Stimulated activated naive CD8-positive, alpha-beta T cell treated with anti-CD3 and anti-CD28 coated beads, Interleukin-15, Interleukin-2, amounts not matched to agents 100 U/mL and 50 U/mL, for 24 hours (primary cell): Measurements from ENCODE around the gene MUC7.
"Not testable (repeated sequence)": the region's sequence is repeated elsewhere in the genome, so short reads cannot be mapped to it uniquely, and the experiment has no call there.

ENCODE experiments used
- ATAC-seq: fragments of 150-1000 bp; cut with Tn5 transposase; one replicate; pipeline ENCODE4 v1.10.0; 2021
- DNase-seq: peaks from one replicate; pipeline ENCODE4 v3.0.0; 2021

Gene MUC7

DNA sequence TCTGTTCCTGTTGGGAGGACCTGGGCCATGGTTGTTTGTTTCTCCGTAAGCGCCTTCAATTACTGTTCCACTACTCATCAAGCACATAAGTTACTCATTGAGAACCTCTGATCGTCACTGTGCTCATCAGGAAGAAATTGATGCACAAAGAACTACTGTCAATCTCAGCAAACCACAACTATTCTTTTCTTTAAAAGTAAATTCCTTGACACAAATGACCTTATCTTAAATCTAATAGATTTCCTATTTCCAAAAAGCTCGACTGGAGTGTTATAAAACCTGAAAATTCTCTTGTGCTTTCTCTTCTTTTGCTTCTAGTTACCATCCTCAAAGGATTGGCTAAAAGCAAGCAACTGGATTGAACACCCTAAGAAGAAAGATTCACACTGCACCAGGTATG lies at the start of gene MUC7:
MUC7 (plus strand) TSS at position 301 of the 400 bp plus-strand sequence. CDS start 1,825 bp downstream, outside the sequence.
- ATAC-seq (no peak), DNase-seq (no peak)

DNA sequence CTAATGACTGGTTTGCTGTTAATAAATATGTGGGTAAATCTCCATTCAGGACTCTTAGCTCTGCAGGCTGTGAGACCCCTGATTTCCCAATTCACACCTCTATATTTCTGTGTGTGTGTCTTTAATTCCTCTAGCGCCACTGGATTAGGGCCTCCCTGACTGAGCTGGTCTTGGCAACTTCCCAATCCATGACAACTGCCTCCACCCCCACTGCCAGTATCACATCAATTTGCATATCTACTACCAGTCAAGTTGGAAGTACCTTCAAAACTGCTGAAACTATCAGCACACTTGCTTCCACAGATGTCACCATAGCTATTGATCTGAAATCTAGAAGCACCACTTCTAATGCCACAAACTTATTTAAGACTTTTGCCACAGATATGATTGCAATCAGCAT lies 46.7 kb upstream of the MUC7 start:
- DNase-seq (no peak), ATAC-seq (no peak)

- ATAC-seq: no peak
- DNase-seq: no peak
Observed at GRCh38 chr4:70426789-70427188, 45.2 kb upstream of the MUC7 start.

DNA sequence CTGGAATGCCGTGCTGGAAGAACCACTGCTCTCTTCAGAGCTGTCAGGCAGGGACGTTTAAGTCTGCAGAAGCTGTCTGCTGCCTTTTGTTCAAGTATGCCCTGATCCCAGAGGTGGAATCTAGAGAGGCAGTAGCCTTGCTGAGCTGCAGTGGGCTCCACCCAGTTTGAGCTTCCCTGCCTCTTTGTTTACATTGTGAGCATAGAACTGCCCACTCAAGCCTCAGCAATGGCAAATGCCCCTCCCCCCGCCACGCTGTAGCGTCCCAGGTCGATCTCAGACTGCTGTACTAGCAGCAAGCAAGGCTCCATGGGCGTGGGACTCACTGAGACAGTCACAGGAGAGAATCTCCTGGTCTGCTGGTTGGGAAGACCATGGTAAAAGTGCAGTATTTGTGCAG lies 34.8 kb upstream of the MUC7 start:
- DNase-seq (no peak), ATAC-seq (no peak)

DNA sequence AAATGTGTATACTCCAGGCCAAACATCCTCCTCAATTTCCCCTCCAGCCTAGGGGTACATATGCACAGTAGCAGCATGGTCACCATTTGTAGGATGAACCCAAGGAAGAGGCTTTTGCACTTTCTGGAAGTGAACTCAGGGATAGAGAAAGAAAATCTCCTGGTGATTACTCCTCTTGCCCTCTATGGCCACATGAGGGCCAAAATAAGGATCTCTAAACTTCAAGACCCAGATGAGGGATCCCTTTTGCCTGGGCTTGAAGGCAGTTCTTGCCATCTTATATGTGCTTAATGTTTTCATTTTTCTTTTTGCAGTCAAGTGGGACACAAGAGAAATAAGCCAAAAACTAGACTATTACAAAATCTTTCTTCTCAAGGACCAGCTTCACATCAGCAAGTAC lies 29.5 kb upstream of the MUC7 start:
- ATAC-seq (no peak), DNase-seq (no peak)

DNA sequence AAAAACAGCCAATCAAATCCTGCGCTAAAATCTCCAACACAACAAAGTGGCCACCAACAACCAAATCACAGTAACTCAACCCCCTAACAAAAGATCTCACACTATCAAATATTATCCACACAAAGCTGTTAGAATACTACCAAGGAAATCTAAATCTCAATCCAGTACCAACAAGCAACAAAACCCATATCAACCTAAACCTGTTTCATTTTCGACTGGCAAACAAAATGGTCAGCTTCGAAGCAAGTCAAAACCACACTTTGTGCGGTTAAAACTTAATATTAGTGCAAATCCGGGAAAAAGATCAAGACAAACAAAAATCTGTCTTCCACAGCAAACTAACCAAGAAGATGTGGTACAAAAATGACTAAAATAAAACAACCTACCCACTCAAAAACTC lies 28.7 kb upstream of the MUC7 start:
- ATAC-seq: no peak

DNA sequence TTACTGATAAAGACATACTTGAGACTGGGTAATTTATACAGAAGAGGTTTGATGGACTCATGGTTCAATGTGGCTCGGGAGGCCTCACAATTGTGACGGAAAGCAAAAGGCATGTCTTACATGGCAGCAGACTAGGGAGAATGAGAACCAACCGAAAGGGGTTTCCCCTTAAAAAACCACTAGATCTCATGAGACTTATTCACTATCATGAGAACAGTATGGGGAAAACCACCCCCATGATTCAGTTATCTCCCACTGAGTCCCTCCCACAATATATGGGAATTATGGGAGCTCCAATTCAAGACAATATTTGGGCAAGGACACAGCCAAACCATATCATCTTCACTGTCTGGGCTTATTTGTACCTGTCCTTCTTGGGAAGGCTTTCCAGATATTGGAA lies 22.8 kb upstream of the MUC7 start:
- DNase-seq (no peak), ATAC-seq (no peak)

More for the DNA sequence above, 28.7 kb upstream of the MUC7 start:
- DNase-seq: no peak

DNA sequence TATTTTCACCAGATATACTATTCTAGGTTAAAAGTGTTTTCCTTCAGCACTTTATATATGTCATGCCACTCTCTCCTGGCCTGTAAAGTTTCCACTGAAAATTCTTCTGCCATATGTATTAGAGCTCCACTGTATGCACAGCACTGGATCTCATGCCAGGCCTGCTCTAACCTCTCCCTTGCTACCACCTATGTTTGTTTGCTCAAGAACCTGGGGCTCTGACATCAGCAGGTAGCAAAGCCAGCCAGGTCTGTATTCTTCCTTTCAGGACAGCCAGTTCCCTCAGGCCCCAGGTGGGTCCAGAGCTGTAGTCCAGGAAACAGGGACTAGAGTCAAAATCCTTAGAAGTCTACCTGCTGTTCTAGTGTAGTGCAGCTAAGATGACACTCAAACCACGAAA lies 19.1 kb upstream of the MUC7 start:
- DNase-seq (no peak), ATAC-seq (no peak)

GRCh38 chr4:70463335-70463734 lies 8.7 kb upstream of the MUC7 start:
- DNase-seq (no peak), ATAC-seq (no peak)

- ATAC-seq (no peak), DNase-seq (no peak)
Observed at GRCh38 chr4:70473679-70474078, 1.7 kb downstream of the MUC7 start.

- DNase-seq (no peak), ATAC-seq (no peak)
Observed at GRCh38 chr4:70488748-70489147, 16.8 kb downstream of the MUC7 start.

- no peak for ATAC-seq
Observed at GRCh38 chr4:70496231-70496630, 24.2 kb downstream of the MUC7 start.

GRCh38 chr4:70501838-70502237 lies 29.8 kb downstream of the MUC7 start:
- not testable (repeated sequence) for DNase-seq, ATAC-seq

More at GRCh38 chr4:70496231-70496630, 24.2 kb downstream of the MUC7 start:
- no peak for DNase-seq

- DNase-seq (no peak), ATAC-seq (no peak)
Observed at GRCh38 chr4:70504733-70505132, 32.7 kb downstream of the MUC7 start.

DNA sequence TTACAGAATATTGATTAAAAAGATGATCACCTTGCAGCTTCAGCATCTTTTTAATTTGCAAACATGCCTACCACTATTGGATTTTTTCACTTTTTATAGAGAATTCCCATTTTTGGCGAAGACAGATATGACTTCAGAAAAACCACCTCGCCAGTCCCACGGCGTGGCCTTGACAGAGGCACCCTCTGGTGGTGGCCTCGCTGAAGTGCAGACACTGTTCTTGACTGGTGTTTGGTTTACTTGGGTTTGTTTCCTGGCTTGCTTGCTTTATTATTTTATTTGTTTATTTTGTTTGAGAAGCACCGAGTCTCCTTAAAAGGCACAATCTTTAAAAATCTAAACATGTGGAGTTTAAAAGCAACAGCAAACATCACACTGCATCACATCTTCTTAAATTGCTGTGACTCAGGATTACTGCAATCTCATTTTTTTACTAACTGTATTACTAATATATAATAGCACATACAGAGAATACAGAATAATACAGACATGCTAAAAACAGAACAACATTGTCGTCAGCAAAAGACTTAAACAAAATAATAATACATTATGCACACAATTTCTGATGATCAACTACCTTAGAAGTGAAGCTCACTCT lies 33.3 kb downstream of the MUC7 start:
- peak; percentile 65 for DNase-seq
- peak; percentile 76 for ATAC-seq

GRCh38 chr4:70508801-70509200 lies 36.8 kb downstream of the MUC7 start:
- ATAC-seq: no peak

GRCh38 chr4:70511365-70511764 lies 39.4 kb downstream of the MUC7 start:
- ATAC-seq: no peak
- no peak for DNase-seq

More at GRCh38 chr4:70508801-70509200, 36.8 kb downstream of the MUC7 start:
- no peak for DNase-seq

GRCh38 chr4:70515367-70516250 lies 43.6 kb downstream of the MUC7 start:
- ATAC-seq (no peak), DNase-seq (no peak)

- ATAC-seq (no peak), DNase-seq (no peak)
Observed at GRCh38 chr4:70518269-70518668, 46.3 kb downstream of the MUC7 start, which contains the start of gene AMTN. Gene AMTN (plus strand): TSS chr4:70518569. CDS start chr4:70518778, 209 bp downstream.

DNA sequence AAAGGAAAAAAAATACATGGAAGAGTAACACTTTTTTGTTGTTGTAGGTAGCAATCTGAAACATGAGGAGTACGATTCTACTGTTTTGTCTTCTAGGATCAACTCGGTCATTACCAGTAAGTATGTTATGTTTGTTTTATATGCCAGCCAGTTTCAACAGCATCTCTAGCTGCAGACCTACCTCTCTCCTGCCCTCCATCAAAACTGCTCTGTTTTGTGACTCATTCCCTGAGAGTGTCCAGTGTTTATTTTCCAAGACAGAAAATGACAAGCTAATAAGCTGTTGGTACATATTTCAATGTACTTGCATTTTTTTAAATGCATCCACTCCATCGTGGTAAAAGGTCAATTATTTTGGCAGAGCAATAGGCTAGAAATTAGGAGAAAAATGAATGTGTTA lies 46.7 kb downstream of the MUC7 start:
- ATAC-seq: no peak
- DNase-seq: no peak

GRCh38 chr4:70522626-70523025 lies 50.6 kb downstream of the MUC7 start:
- no peak for ATAC-seq
- DNase-seq: no peak

- no peak for ATAC-seq
- no peak for DNase-seq
Observed at GRCh38 chr4:70530997-70531396, 59.0 kb downstream of the MUC7 start.

- ATAC-seq: no peak
- no peak for DNase-seq
Observed at GRCh38 chr4:70531981-70532380, 60.0 kb downstream of the MUC7 start.
